Kidney (tissue), 14 donors: ENCODE results near the gene CENPX. TPM values are rescaled to one million over a fixed set of nuclear protein-coding genes. Genes with fewer than 3 reads are reported as not detected.
A peak's percentile ranks its signal among the peaks of the same experiment; 100 is the strongest.

ENCODE experiments used
- DNase-seq, 5 donors: peaks; one replicate each; pipeline ENCODE4 v3.0.0-alpha.2; 2013 to 2020
- FAIRE-seq: peaks from 2 replicates; lab custom pipeline; 2012; peaks lifted over from hg19 to GRCh38; lab: Jason Lieb, UNC
- H3K27ac ChIP-seq, 2 donors: one replicate each; pipeline ENCODE4 v1.7.0; 2013; ENCODE audit warnings: low read depth in 2 of 2, low read length in 2 of 2, inconsistent platforms in 1 of 2
- H3K27me3 ChIP-seq: one replicate; pipeline ENCODE4 v1.7.1; 2013; ENCODE audit warnings: low read length, inconsistent platforms; ENCODE audit not compliant: control insufficient read depth, insufficient read depth
- H3K36me3 ChIP-seq, 3 donors: one replicate each; pipeline versions ENCODE4 v1.7.0 to v1.7.1; 2013; ENCODE audit warnings: low read length in 3 of 3, control low read depth in 1 of 3, inconsistent platforms in 1 of 3; ENCODE audit not compliant: insufficient read depth in 3 of 3, control insufficient read depth in 2 of 3
- H3K4me1 ChIP-seq, 3 donors: one replicate each; pipeline versions ENCODE4 v1.7.0 to v1.7.1; 2013; ENCODE audit warnings: low read length in 3 of 3, inconsistent platforms in 1 of 3, low read depth in 1 of 3; ENCODE audit not compliant: control insufficient read depth in 2 of 3, insufficient read depth in 2 of 3
- H3K4me3 ChIP-seq, 3 donors: one replicate each; pipeline versions ENCODE4 v1.7.0 to v1.8.1; 2013; ENCODE audit warnings: low read length in 3 of 3, control low read depth in 1 of 3, inconsistent platforms in 1 of 3
- H3K9ac ChIP-seq, 3 donors: one replicate each; pipeline versions ENCODE4 v1.7.0 to v1.7.1; 2013; ENCODE audit warnings: low read length in 3 of 3, control low read depth in 1 of 3, inconsistent platforms in 1 of 3
- H3K9me3 ChIP-seq, 3 donors: one replicate each; pipeline versions ENCODE4 v1.7.0 to v1.7.1; 2013; ENCODE audit warnings: low read length in 3 of 3, control low read depth in 1 of 3, inconsistent platforms in 1 of 3; ENCODE audit not compliant: control insufficient read depth in 2 of 3, insufficient read depth in 1 of 3
- CTCF ChIP-seq: IDR thresholded peaks from 3 replicates; pipeline ENCODE4 v1.5.1; 2012; ENCODE audit warnings: mild to moderate bottlenecking, moderate library complexity, borderline replicate concordance; ENCODE audit not compliant: insufficient read depth; ENCODE audit errors: extremely low read depth
- intact Hi-C: fragments of 100-400 bp; cut with DNase I; formaldehyde crosslinking; loops from one replicate; pipeline ENCODE4 v1.11.1; 2022
- polyA plus RNA-seq: library from polyadenylated mRNA; stranded (reverse); fragments of 350-450 nt; fragmentation: Illumina TruSeq; extraction: RNeasy Lipid Tissue Mini Kit (QIAGEN cat#74804); gene quantifications from one replicate; pipeline ENCODE4 v1.2.3, GENCODE V29; 2014; ENCODE audit warnings: low read depth, low replicate concordance; ENCODE audit not compliant: insufficient read depth
- total RNA-seq: library from RNA; stranded (reverse); fragmentation: NEBNext Ultra II Directional; extraction: Animal tissue kit (Norgen Biotek cat#: 25700); gene quantifications from one replicate; pipeline ENCODE4 v1.2.1, GENCODE V29; 2021
- donor health status: control.
- donor health status: control.
- donor health status: control.
- donor health status: control.
- donor health status: control.
- donor health status: DM: yes; HTN: yes; CAD: no.
- donor health status: Normal renal cell carcinoma (clear cell type).

CENPX gene
- total and polyA plus RNA-seq, 2 donors from 2014 or later = 36.9 to 93.2 TPM

GRCh38 chr17:81987161-81987770 lies 35.4 kb downstream of the CENPX start:
- no peak for FAIRE-seq

GRCh38 chr17:81986606-81987005 lies 36.1 kb downstream of the CENPX start:
- Histone ChIP-seq H3K4me3 (no peak overlapping the region), H3K9ac (no peak overlapping the region), H3K27ac (no peak overlapping the region), H3K9me3 (no peaks in the 10 kb centered on the region), H3K4me1 (peaks cover 0 to 7% (median 5%) of the 10 kb centered on the region in 3 donors), H3K36me3 (peaks cover 4 to 17% (median 7%) of the 10 kb centered on the region in 3 donors), H3K27me3 (no peaks in the 10 kb centered on the region)
- no peak for TF ChIP-seq CTCF
- FAIRE-seq (no peak), DNase-seq (peak in 1 of 5 donors; percentile 45)
- intact Hi-C loops = no loop called here

More at GRCh38 chr17:81987161-81987770, 35.4 kb downstream of the CENPX start:
- H3K9ac ChIP-seq = no peak overlapping the region
- H3K9me3 ChIP-seq = no peaks in the 10 kb centered on the region
- no peak for TF ChIP-seq CTCF
- intact Hi-C loops = no loop called here
- no peak overlapping the region for H3K4me3 ChIP-seq
- peaks cover 0 to 13% (median 11%) of the 10 kb centered on the region in 3 donors for H3K4me1 ChIP-seq
- no peak overlapping the region for H3K27ac ChIP-seq
- DNase-seq = peak in 1 of 5 donors; percentile 56
- H3K36me3 ChIP-seq = peaks cover 4 to 17% (median 7%) of the 10 kb centered on the region in 3 donors
- no peaks in the 10 kb centered on the region for H3K27me3 ChIP-seq

- FAIRE-seq (no peak), DNase-seq (peak in 1 of 5 donors; percentile 69)
- Histone ChIP-seq H3K27ac (no peak overlapping the region), H3K9ac (no peak overlapping the region), H3K4me3 (no peak overlapping the region), H3K4me1 (no peaks in the 10 kb centered on the region), H3K27me3 (no peaks in the 10 kb centered on the region), H3K9me3 (no peaks in the 10 kb centered on the region), H3K36me3 (peaks cover 4 to 17% (median 7%) of the 10 kb centered on the region in 3 donors)
- intact Hi-C loops = no loop called here
- no peak for TF ChIP-seq CTCF
These were observed 37.8 kb downstream of the CENPX start for GRCh38 chr17:81984773-81985410.
